A549 (cell line): ENCODE measurements around the gene TOB1.

Experiments
- BHLHE40 ChIP-seq: IDR thresholded peaks from 2 replicates; pipeline ENCODE4 v1.6.1; 2012; ENCODE audit warnings: low read depth, low read length, inconsistent platforms
- ESRRA ChIP-seq: fragments of 150-350 bp; IDR thresholded peaks from 2 replicates; pipeline ENCODE4 v1.6.1; 2014; ENCODE audit warnings: mild to moderate bottlenecking, low read length, borderline replicate concordance
- RCOR1 ChIP-seq: fragments of 150-350 bp; IDR thresholded peaks from 2 replicates; pipeline ENCODE4 v1.6.1; 2014; ENCODE audit warnings: antibody characterized with exemption, low read length, low read depth
- TF ChIP-seq, protein P1 (sequence below): fragments of >200 bp; sonication (Bioruptor Twin); formaldehyde crosslinking; IDR thresholded peaks from 3 replicates; pipeline ENCODE4 v1.5.1; 2016
- TF ChIP-seq, protein P2 (sequence below): fragments of 200-600 bp; sonication (generic); IDR thresholded peaks from 2 replicates; pipeline ENCODE4 v1.6.1; 2016; ENCODE audit warnings: antibody characterized with exemption, mild to moderate bottlenecking, moderate library complexity

DNA sequence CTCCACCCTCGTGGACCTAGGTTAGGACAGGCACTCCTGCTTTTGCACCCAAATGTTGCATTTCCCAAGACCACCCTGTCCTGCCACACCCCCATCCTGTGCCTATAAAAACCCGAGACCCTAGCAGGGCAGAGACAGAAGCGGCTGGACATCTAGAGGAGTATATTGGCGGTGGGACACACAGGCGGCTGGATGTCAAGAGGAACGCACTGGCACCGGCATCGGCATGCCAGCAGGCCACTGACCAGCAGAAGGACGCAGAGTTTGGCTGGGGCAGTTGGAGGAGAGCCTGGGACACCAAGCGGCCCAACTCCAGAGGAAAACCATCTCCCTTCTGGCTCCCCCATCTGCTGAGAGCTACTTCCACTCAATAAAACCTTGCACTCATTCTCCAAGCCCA, 45.5 kb downstream of the TOB1 start:
- TF ChIP-seq RCOR1 = no peak
- TF ChIP-seq, protein P1, sequence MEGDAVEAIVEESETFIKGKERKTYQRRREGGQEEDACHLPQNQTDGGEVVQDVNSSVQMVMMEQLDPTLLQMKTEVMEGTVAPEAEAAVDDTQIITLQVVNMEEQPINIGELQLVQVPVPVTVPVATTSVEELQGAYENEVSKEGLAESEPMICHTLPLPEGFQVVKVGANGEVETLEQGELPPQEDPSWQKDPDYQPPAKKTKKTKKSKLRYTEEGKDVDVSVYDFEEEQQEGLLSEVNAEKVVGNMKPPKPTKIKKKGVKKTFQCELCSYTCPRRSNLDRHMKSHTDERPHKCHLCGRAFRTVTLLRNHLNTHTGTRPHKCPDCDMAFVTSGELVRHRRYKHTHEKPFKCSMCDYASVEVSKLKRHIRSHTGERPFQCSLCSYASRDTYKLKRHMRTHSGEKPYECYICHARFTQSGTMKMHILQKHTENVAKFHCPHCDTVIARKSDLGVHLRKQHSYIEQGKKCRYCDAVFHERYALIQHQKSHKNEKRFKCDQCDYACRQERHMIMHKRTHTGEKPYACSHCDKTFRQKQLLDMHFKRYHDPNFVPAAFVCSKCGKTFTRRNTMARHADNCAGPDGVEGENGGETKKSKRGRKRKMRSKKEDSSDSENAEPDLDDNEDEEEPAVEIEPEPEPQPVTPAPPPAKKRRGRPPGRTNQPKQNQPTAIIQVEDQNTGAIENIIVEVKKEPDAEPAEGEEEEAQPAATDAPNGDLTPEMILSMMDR = no peak
- TF ChIP-seq, protein P2, sequence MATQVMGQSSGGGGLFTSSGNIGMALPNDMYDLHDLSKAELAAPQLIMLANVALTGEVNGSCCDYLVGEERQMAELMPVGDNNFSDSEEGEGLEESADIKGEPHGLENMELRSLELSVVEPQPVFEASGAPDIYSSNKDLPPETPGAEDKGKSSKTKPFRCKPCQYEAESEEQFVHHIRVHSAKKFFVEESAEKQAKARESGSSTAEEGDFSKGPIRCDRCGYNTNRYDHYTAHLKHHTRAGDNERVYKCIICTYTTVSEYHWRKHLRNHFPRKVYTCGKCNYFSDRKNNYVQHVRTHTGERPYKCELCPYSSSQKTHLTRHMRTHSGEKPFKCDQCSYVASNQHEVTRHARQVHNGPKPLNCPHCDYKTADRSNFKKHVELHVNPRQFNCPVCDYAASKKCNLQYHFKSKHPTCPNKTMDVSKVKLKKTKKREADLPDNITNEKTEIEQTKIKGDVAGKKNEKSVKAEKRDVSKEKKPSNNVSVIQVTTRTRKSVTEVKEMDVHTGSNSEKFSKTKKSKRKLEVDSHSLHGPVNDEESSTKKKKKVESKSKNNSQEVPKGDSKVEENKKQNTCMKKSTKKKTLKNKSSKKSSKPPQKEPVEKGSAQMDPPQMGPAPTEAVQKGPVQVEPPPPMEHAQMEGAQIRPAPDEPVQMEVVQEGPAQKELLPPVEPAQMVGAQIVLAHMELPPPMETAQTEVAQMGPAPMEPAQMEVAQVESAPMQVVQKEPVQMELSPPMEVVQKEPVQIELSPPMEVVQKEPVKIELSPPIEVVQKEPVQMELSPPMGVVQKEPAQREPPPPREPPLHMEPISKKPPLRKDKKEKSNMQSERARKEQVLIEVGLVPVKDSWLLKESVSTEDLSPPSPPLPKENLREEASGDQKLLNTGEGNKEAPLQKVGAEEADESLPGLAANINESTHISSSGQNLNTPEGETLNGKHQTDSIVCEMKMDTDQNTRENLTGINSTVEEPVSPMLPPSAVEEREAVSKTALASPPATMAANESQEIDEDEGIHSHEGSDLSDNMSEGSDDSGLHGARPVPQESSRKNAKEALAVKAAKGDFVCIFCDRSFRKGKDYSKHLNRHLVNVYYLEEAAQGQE = no peak
- TF ChIP-seq BHLHE40 = no peak
- TF ChIP-seq ESRRA = no peak
